SH-SY5Y (cell line): ENCODE results near the gene PRKCH.

ENCODE experiments used
- GATA2 ChIP-seq: IDR thresholded peaks from 2 replicates; pipeline ENCODE4 v1.6.1; 2011; ENCODE audit warnings: mild to moderate bottlenecking, low read depth, low read length
- GATA3 ChIP-seq: IDR thresholded peaks from 2 replicates; pipeline ENCODE4 v1.6.1; 2011; ENCODE audit warnings: low read depth, mild to moderate bottlenecking, low read length, moderate library complexity

- TF ChIP-seq GATA3 (no peak), GATA2 (no peak)
These were observed 265.2 kb downstream of the PRKCH start for GRCh38 chr14:61586544-61587055.
